IMR-90 (cell line): ENCODE data around the gene CCDC92. TPM values are rescaled to one million over a fixed set of nuclear protein-coding genes. Genes with fewer than 3 reads are reported as not detected.

Experiments
- ATAC-seq: fragments of 200-7000 bp; cut with Tn5 transposase; 2 replicates; pipeline ENCODE4 v1.9.1; 2020; ENCODE audit warnings: low read depth, mild to moderate bottlenecking, moderate library complexity
- BruUV-seq: library from RNA; stranded (reverse); fragments of 400-500 nt; replicated peaks from 2 replicates; lab custom pipeline; 2021; lab: Mats Ljungman, UMichigan
- CTCF ChIA-PET: fragments of 300-600 bp; formaldehyde crosslinking; extraction: SDS; loops from one replicate; lab custom pipeline; 2021; ENCODE audit warnings: antibody characterized with exemption; lab: Yijun Ruan, JAX
- POLR2A ChIA-PET: fragments of 300-600 bp; sonication (Branson Sonifier 250); formaldehyde crosslinking; loops from one replicate; lab custom pipeline; 2022; ENCODE audit warnings: antibody characterized with exemption; ENCODE audit not compliant: unreplicated experiment; lab: Charles Lee
- DNase-seq: peaks from one replicate; pipeline ENCODE4 v3.0.0; 2013
- H2AFZ ChIP-seq: replicated peaks from 2 replicates; pipeline ENCODE3; 2013; ENCODE audit warnings: low read length, mild to moderate bottlenecking; ENCODE audit not compliant: poor library complexity
- H2AK5ac ChIP-seq: 2 replicates; pipeline ENCODE4 v1.6.1; 2013; ENCODE audit warnings: low read depth, low read length, inconsistent platforms
- H2AK9ac ChIP-seq: replicated peaks from 2 replicates; pipeline ENCODE3; 2013; ENCODE audit warnings: mild to moderate bottlenecking, low read depth, low read length, moderate library complexity; ENCODE audit not compliant: poor library complexity
- H2BK120ac ChIP-seq: 2 replicates; pipeline ENCODE4 v1.6.1; 2013; ENCODE audit warnings: low read depth, low read length, inconsistent platforms
- H2BK15ac ChIP-seq: 3 replicates; pipeline ENCODE4 v1.6.1; 2013; ENCODE audit warnings: low read depth, low read length, inconsistent platforms
- H2BK20ac ChIP-seq: 2 replicates; pipeline ENCODE4 v1.6.1; 2013; ENCODE audit warnings: low read depth, mild to moderate bottlenecking, inconsistent platforms, low read length, moderate library complexity
- H2BK5ac ChIP-seq: 2 replicates; pipeline ENCODE4 v1.6.1; 2013; ENCODE audit warnings: mild to moderate bottlenecking, low read depth, low read length, inconsistent platforms; ENCODE audit not compliant: poor library complexity, severe bottlenecking
- H3K14ac ChIP-seq: replicated peaks from 2 replicates; pipeline ENCODE4 v1.6.1; 2013; ENCODE audit warnings: low read depth, low read length, inconsistent platforms
- H3K18ac ChIP-seq: 2 replicates; pipeline ENCODE4 v1.6.1; 2013; ENCODE audit warnings: low read depth, low read length, control low read depth
- H3K23ac ChIP-seq: 2 replicates; pipeline ENCODE4 v1.6.1; 2013; ENCODE audit warnings: low read depth, low read length, inconsistent platforms
- H3K27ac ChIP-seq: 2 replicates; pipeline ENCODE4 v1.5.1; 2013; ENCODE audit warnings: mild to moderate bottlenecking, control low read depth, low read length; ENCODE audit not compliant: insufficient read depth
- H3K27me3 ChIP-seq: 2 replicates; pipeline ENCODE4 v1.6.1; 2013; ENCODE audit warnings: low read length; ENCODE audit not compliant: control insufficient read depth, insufficient read depth
- H3K36me3 ChIP-seq: 2 replicates; pipeline ENCODE4 v1.6.1; 2013; ENCODE audit warnings: low read length, mixed read lengths; ENCODE audit not compliant: control insufficient read depth, insufficient read depth
- H3K4ac ChIP-seq: 2 replicates; pipeline ENCODE4 v1.6.1; 2013; ENCODE audit warnings: low read depth, low read length, inconsistent platforms
- H3K4me1 ChIP-seq: 2 replicates; pipeline ENCODE4 v1.6.1; 2013; ENCODE audit warnings: low read length, mixed read lengths; ENCODE audit not compliant: control insufficient read depth, insufficient read depth
- H3K4me2 ChIP-seq: 2 replicates; pipeline ENCODE4 v1.6.1; 2013; ENCODE audit warnings: low read depth, mild to moderate bottlenecking, control low read depth, low read length, moderate library complexity
- H3K4me3 ChIP-seq: 2 replicates; pipeline ENCODE4 v1.5.1; 2013; ENCODE audit warnings: low read depth, mild to moderate bottlenecking, control low read depth, low read length, moderate library complexity; ENCODE audit not compliant: insufficient read depth
- H3K56ac ChIP-seq: 2 replicates; pipeline ENCODE4 v1.6.1; 2013; ENCODE audit warnings: low read length, inconsistent platforms; ENCODE audit not compliant: insufficient read depth; ENCODE audit errors: extremely low read depth
- H3K79me1 ChIP-seq, 2 experiments: 2 replicates each; pipeline ENCODE4 v1.6.1; 2013; ENCODE audit warnings: low read length in 2 of 2, inconsistent platforms in 1 of 2, low read depth in 1 of 2
- H3K9ac ChIP-seq: 2 replicates; pipeline ENCODE4 v1.6.1; 2013; ENCODE audit warnings: low read depth, low read length, control low read depth
- H3K9me1 ChIP-seq: 2 replicates; pipeline ENCODE4 v1.6.1; 2013; ENCODE audit warnings: low read length, inconsistent platforms; ENCODE audit not compliant: insufficient read depth
- H3K9me3 ChIP-seq: 2 replicates; pipeline ENCODE4 v1.6.1; 2013; ENCODE audit warnings: low read length; ENCODE audit not compliant: control insufficient read depth, insufficient read depth
- H4K20me1 ChIP-seq: 2 replicates; pipeline ENCODE4 v1.6.1; 2013; ENCODE audit warnings: low read length, inconsistent platforms; ENCODE audit not compliant: insufficient read depth
- H4K5ac ChIP-seq: 2 replicates; pipeline ENCODE4 v1.6.1; 2013; ENCODE audit warnings: mild to moderate bottlenecking, low read depth, low read length, control low read depth
- H4K8ac ChIP-seq, 2 experiments: 2 replicates each; pipeline ENCODE4 v1.6.1; 2013; ENCODE audit warnings: low read depth in 2 of 2, low read length in 2 of 2, control low read depth in 1 of 2, inconsistent platforms in 1 of 2
- H4K91ac ChIP-seq: 2 replicates; pipeline ENCODE4 v1.6.1; 2013; ENCODE audit warnings: low read depth, low read length, inconsistent platforms; ENCODE audit not compliant: insufficient read depth
- FOS ChIP-seq: fragments of 150-350 bp; IDR thresholded peaks from 2 replicates; pipeline ENCODE4 v1.6.1; 2016; ENCODE audit warnings: low read depth, low read length
- MAZ ChIP-seq: IDR thresholded peaks from 2 replicates; pipeline ENCODE4 v1.6.1; 2012; ENCODE audit warnings: low read depth, mild to moderate bottlenecking, low read length, improper control_type of control experiment, moderate library complexity, borderline replicate concordance
- NFE2L2 ChIP-seq: fragments of 150-350 bp; IDR thresholded peaks from 2 replicates; pipeline ENCODE4 v1.6.1; 2016; ENCODE audit warnings: low read depth, mild to moderate bottlenecking, low read length
- RFX5 ChIP-seq: IDR thresholded peaks from 2 replicates; pipeline ENCODE4 v1.8.0; 2012; ENCODE audit warnings: low read depth, mild to moderate bottlenecking, low read length, moderate library complexity
- WGBS, 2 experiments: methylation state at CpG; one replicate each; pipeline versions ENCODE4 v1.1.5 to v1.1.7; 2013; ENCODE audit warnings: missing lambda C conversion rate in 2 of 2; ENCODE audit not compliant: insufficient read length in 1 of 2; ENCODE audit errors: extremely low coverage in 2 of 2; 5-methylcytosine and 5-hydroxymethylcytosine counted together
- dilution Hi-C: fragments of 300-500 bp; cut with HindIII; formaldehyde crosslinking; loops from one replicate; pipeline ENCODE4 v1.14.3; 2018; ENCODE audit warnings: low sequenced_read_pairs; ENCODE audit not compliant: unreplicated experiment
- in situ Hi-C: fragments of 300-500 bp; cut with MboI; formaldehyde crosslinking; loops from 3 replicates; pipeline ENCODE4 v1.14.3; 2019; ENCODE audit warnings: low sequenced_read_pairs, inconsistent platforms, mixed read lengths
- intact Hi-C: fragments of 100-400 bp; cut with micrococcal nuclease; formaldehyde crosslinking; loops from 2 replicates; pipeline ENCODE4 v1.10.0; 2022
- polyA plus RNA-seq, 3 experiments: library from polyadenylated mRNA; depleted of rRNA; stranded (reverse); fragments of >200 nt; gene quantifications; 2 replicates each; pipeline ENCODE4 v1.2.3, GENCODE V29; 2012; ENCODE audit warnings: low replicate concordance in 1 of 3
- total RNA-seq: library from RNA; depleted of rRNA; stranded (reverse); fragments of >200 nt; gene quantifications from 2 replicates; pipeline ENCODE4 v1.2.3, GENCODE V29; 2012
- TF ChIP-seq, protein P1 (sequence below): conservative IDR thresholded peaks from 2 replicates; pipeline ENCODE4 v1.5.1; 2012; ENCODE audit warnings: mild to moderate bottlenecking, low read depth, low read length, improper control_type of control experiment
- TF ChIP-seq, protein P2 (sequence below): fragments of 150-350 bp; IDR thresholded peaks from 2 replicates; pipeline ENCODE4 v1.6.1; 2017; ENCODE audit warnings: mild to moderate bottlenecking, antibody characterized with exemption, low read length, low read depth

CCDC92 gene
- total and polyA plus RNA-seq, 2 of the 4 experiments (the other 2 are of a cell fraction): 5.7 to 55.5 TPM

DNA sequence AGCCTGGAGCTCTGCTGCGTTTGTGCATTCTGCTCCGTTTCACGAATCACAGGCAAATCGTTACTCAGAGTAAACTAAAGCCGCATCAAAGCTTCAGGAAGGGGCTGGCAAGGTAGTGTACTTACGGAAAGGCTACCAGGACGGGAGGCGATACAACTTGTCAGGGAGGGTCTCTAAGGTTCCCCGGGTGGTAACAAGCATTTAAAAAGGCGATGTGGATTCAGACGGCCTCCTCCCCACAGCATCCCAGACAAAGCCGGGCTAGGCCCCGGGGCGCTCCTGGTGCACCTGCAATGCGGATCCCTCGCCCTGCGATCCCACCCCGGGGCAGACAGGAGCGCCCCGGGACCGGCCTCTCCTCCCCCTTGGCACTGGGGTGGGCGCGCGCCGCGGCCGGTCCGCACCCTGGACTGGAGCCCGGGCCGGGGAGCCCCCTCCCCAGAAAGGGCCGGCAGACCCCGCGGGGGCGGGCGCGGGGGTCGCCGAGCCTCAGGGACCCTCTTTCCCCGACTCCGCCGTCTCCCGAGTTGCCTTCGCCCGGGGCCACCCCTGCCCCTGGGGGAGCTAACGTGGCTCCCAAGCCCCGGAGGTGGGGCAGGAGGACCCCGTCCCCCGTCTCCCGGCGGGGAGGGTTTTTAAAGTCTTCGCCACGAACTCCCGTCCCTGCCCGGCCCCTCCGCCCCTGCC, 718 bp downstream of the CCDC92 start:
- H2AK5ac ChIP-seq: no peak overlapping the region
- TF ChIP-seq RFX5 (no peak), NFE2L2 (no peak), FOS (no peak), MAZ (no peak)
- TF ChIP-seq, protein P1, sequence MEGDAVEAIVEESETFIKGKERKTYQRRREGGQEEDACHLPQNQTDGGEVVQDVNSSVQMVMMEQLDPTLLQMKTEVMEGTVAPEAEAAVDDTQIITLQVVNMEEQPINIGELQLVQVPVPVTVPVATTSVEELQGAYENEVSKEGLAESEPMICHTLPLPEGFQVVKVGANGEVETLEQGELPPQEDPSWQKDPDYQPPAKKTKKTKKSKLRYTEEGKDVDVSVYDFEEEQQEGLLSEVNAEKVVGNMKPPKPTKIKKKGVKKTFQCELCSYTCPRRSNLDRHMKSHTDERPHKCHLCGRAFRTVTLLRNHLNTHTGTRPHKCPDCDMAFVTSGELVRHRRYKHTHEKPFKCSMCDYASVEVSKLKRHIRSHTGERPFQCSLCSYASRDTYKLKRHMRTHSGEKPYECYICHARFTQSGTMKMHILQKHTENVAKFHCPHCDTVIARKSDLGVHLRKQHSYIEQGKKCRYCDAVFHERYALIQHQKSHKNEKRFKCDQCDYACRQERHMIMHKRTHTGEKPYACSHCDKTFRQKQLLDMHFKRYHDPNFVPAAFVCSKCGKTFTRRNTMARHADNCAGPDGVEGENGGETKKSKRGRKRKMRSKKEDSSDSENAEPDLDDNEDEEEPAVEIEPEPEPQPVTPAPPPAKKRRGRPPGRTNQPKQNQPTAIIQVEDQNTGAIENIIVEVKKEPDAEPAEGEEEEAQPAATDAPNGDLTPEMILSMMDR: no peak
- TF ChIP-seq, protein P2, sequence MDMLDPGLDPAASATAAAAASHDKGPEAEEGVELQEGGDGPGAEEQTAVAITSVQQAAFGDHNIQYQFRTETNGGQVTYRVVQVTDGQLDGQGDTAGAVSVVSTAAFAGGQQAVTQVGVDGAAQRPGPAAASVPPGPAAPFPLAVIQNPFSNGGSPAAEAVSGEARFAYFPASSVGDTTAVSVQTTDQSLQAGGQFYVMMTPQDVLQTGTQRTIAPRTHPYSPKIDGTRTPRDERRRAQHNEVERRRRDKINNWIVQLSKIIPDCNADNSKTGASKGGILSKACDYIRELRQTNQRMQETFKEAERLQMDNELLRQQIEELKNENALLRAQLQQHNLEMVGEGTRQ: no peak
- H3K4me3 ChIP-seq: peak overlapping the region; percentile 64
- H3K79me1 ChIP-seq: peaks cover 12 to 54% of the 10 kb centered on the region in 2 experiments
- peak overlapping the region; percentile 72 for H3K4ac ChIP-seq
- peak overlapping the region; percentile 51 for H3K27ac ChIP-seq
- H2BK5ac ChIP-seq: peak overlapping the region; percentile 22
- peaks cover 2% of the 10 kb centered on the region; the same call in 1 of the 2 replicates for H3K9me1 ChIP-seq
- H3K18ac ChIP-seq: no peak overlapping the region
- intact Hi-C loops (loop anchor here (2.0 to 5.0 kb wide), 2 partner anchors 60 to 67 kb away; no protein-coding TSS in a partner anchor), dilution Hi-C loops (no loop called here), in situ Hi-C loops (no loop called here)
- no TSS peak for BruUV-seq
- H3K27me3 ChIP-seq: no peaks in the 10 kb centered on the region
- peak overlapping the region; percentile 33 for H2AK9ac ChIP-seq
- H2AFZ ChIP-seq: peak overlapping the region; percentile 77
- H3K9ac ChIP-seq: peak overlapping the region; percentile 61
- ChIA-PET POLR2A (no interaction called here), CTCF (no interaction called here)
- peaks cover 6% of the 10 kb centered on the region; the same call in 1 of the 2 replicates for H4K20me1 ChIP-seq
- peak overlapping the region; percentile 84 for H3K14ac ChIP-seq
- H3K9me3 ChIP-seq: no peaks in the 10 kb centered on the region
- H3K4me2 ChIP-seq: peak overlapping the region; percentile 79
- H2BK120ac ChIP-seq: peak overlapping the region; percentile 6; the same call in 1 of the 2 replicates
- no peak overlapping the region; the same call in 2 of the 3 replicates for H2BK15ac ChIP-seq
- H2BK20ac ChIP-seq: no peak overlapping the region
- peaks cover 4% of the 10 kb centered on the region for H3K36me3 ChIP-seq
- H3K56ac ChIP-seq: peak overlapping the region; percentile 64; the same call in 1 of the 2 replicates
- H4K8ac ChIP-seq: peak overlapping the region in 1 of 2 experiments; percentile 7; a peak in 1 of 4 replicates
- WGBS, 2 experiments: 0% methylated on average over 20 of the region's 55 CpGs; no CpG with 5 or more reads in 1 of the 2 experiments
- H3K23ac ChIP-seq: peak overlapping the region; percentile 94
- peak overlapping the region; percentile 7; the same call in 1 of the 2 replicates for H4K5ac ChIP-seq
- peak overlapping the region; percentile 28; the same call in 1 of the 2 replicates for H4K91ac ChIP-seq
- ATAC-seq (no peak; the same call in 1 of the 2 replicates), DNase-seq (peak; percentile 50)
- H3K4me1 ChIP-seq: peaks cover 7% of the 10 kb centered on the region
